Naive B cell (primary cell): ENCODE results near the gene WDR7. TPM values are rescaled to one million over a fixed set of nuclear protein-coding genes. Genes with fewer than 3 reads are reported as not detected.
A peak's percentile ranks its signal among the peaks of the same experiment; 100 is the strongest.

Experiments
- ATAC-seq, 2 donors: fragments of 150-1000 bp; cut with Tn5 transposase; 2 replicates each; pipeline ENCODE4 v1.10.0; 2021; ENCODE audit warnings: low read depth in 2 of 2, mild to moderate bottlenecking in 2 of 2, moderate library complexity in 2 of 2
- DNase-seq: peaks from one replicate; pipeline ENCODE4 v3.0.0; 2022
- H3K27ac Mint-ChIP-seq, 6 donors: one replicate each; pipeline ENCODE4 v1.8.0; 2020 to 2022; ENCODE audit warnings: mild to moderate bottlenecking in 6 of 6, mixed read lengths in 6 of 6, moderate library complexity in 5 of 6, inconsistent platforms in 2 of 6
- H3K27me3 Mint-ChIP-seq, 3 donors: one replicate each; pipeline ENCODE4 v1.8.0; 2021 to 2022; ENCODE audit warnings: mixed read lengths in 3 of 3, mild to moderate bottlenecking in 1 of 3
- H3K36me3 Mint-ChIP-seq, 2 donors: one replicate each; pipeline ENCODE4 v1.8.0; 2020 to 2022; ENCODE audit warnings: mixed read lengths in 2 of 2, inconsistent platforms in 1 of 2, mild to moderate bottlenecking in 1 of 2
- H3K4me1 Mint-ChIP-seq, 3 donors: one replicate each; pipeline ENCODE4 v1.8.0; 2020 to 2022; ENCODE audit warnings: mixed read lengths in 3 of 3, inconsistent platforms in 1 of 3, mild to moderate bottlenecking in 1 of 3, moderate library complexity in 1 of 3
- H3K4me3 Mint-ChIP-seq, 8 donors: one replicate each; pipeline ENCODE4 v1.8.0; 2020 to 2022; ENCODE audit warnings: mild to moderate bottlenecking in 8 of 8, mixed read lengths in 8 of 8, moderate library complexity in 8 of 8, inconsistent platforms in 2 of 8
- H3K9me3 Mint-ChIP-seq, 7 donors: one replicate each; pipeline ENCODE4 v1.8.0; 2020 to 2022; ENCODE audit warnings: mixed read lengths in 7 of 7, mild to moderate bottlenecking in 5 of 7, inconsistent platforms in 2 of 7, moderate library complexity in 1 of 7
- polyA plus RNA-seq, 6 donors: library from polyadenylated mRNA; unstranded; fragments of 300-500 nt; fragmentation: Illumina TruSeq; gene quantifications; one replicate each; pipeline ENCODE4 v1.2.3, GENCODE V29; 2021; ENCODE audit warnings: low read depth in 6 of 6

WDR7 gene
- polyA plus RNA-seq, 6 donors from 2014 or later, result 14.7 to 24.7 (median 21.6) TPM

- H3K27ac Mint-ChIP-seq, result no peak overlapping the region
- H3K36me3 Mint-ChIP-seq, result peaks cover 0 to 8% of the 10 kb centered on the region in 2 donors
Observed at GRCh38 chr18:57073501-57074187, 422.5 kb downstream of the WDR7 start.

GRCh38 chr18:57075716-57076400 lies 424.7 kb downstream of the WDR7 start:
- H3K9me3 Mint-ChIP-seq, result peaks cover 8 to 32% (median 13%) of the 10 kb centered on the region in 7 donors
- H3K4me1 Mint-ChIP-seq, result peaks cover 13 to 37% (median 18%) of the 10 kb centered on the region in 3 donors
- peaks cover 27 to 57% (median 49%) of the 10 kb centered on the region in 3 donors for H3K27me3 Mint-ChIP-seq
- H3K27ac Mint-ChIP-seq, result no peak overlapping the region
- no peak for DNase-seq
- H3K36me3 Mint-ChIP-seq, result peaks cover 6 to 22% of the 10 kb centered on the region in 2 donors
- no peak overlapping the region for H3K4me3 Mint-ChIP-seq
- no peak for ATAC-seq

More at GRCh38 chr18:57073501-57074187, 422.5 kb downstream of the WDR7 start:
- DNase-seq, result no peak
- peaks cover 9 to 38% (median 27%) of the 10 kb centered on the region in 3 donors for H3K27me3 Mint-ChIP-seq
- H3K4me1 Mint-ChIP-seq, result peaks cover 8 to 24% (median 10%) of the 10 kb centered on the region in 3 donors
- ATAC-seq, result no peak
- no peak overlapping the region for H3K4me3 Mint-ChIP-seq
- peaks cover 0 to 15% (median 5%) of the 10 kb centered on the region in 7 donors for H3K9me3 Mint-ChIP-seq

- no peak for DNase-seq
- peaks cover 13 to 37% (median 18%) of the 10 kb centered on the region in 3 donors for H3K4me1 Mint-ChIP-seq
- H3K36me3 Mint-ChIP-seq, result peaks cover 6 to 17% of the 10 kb centered on the region in 2 donors
- ATAC-seq, result no peak
- peak overlapping the region in 4 of 6 donors; percentile 53 to 78 (median 67) for H3K27ac Mint-ChIP-seq
- H3K4me3 Mint-ChIP-seq, result peak overlapping the region in 6 of 8 donors; percentile 5 to 73 (median 55)
- peaks cover 9 to 33% (median 17%) of the 10 kb centered on the region in 7 donors for H3K9me3 Mint-ChIP-seq
- H3K27me3 Mint-ChIP-seq, result peaks cover 41 to 64% (median 62%) of the 10 kb centered on the region in 3 donors
Observed at GRCh38 chr18:57077005-57077765, 426.0 kb downstream of the WDR7 start.

- Mint-ChIP-seq H3K27ac (peak overlapping the region in 5 of 6 donors; percentile 34 to 78 (median 59)), H3K9me3 (peaks cover 12 to 39% (median 17%) of the 10 kb centered on the region in 7 donors), H3K36me3 (peaks cover 6 to 17% of the 10 kb centered on the region in 2 donors), H3K4me3 (peak overlapping the region; percentile 5 to 73 (median 55)), H3K27me3 (peaks cover 48 to 70% (median 65%) of the 10 kb centered on the region in 3 donors), H3K4me1 (peaks cover 13 to 37% (median 18%) of the 10 kb centered on the region in 3 donors)
- ATAC-seq, result peak; percentile 95 to 96
- DNase-seq, result peak; percentile 81
Observed at GRCh38 chr18:57077786-57078552, 426.8 kb downstream of the WDR7 start.

- DNase-seq, result no peak
- H3K9me3 Mint-ChIP-seq, result peaks cover 12 to 44% (median 20%) of the 10 kb centered on the region in 7 donors
- ATAC-seq, result no peak
- peaks cover 13 to 37% (median 18%) of the 10 kb centered on the region in 3 donors for H3K4me1 Mint-ChIP-seq
- H3K4me3 Mint-ChIP-seq, result peak overlapping the region in 3 of 8 donors; percentile 37 to 69 (median 60)
- H3K27ac Mint-ChIP-seq, result no peak overlapping the region
- H3K27me3 Mint-ChIP-seq, result peaks cover 55 to 77% (median 65%) of the 10 kb centered on the region in 3 donors
- H3K36me3 Mint-ChIP-seq, result peaks cover 8 to 20% of the 10 kb centered on the region in 2 donors
Observed at GRCh38 chr18:57078614-57079013, 427.5 kb downstream of the WDR7 start.

- ATAC-seq (no peak), DNase-seq (no peak)
- Mint-ChIP-seq H3K9me3 (peaks cover 18 to 60% (median 27%) of the 10 kb centered on the region in 7 donors), H3K36me3 (peaks cover 14 to 39% of the 10 kb centered on the region in 2 donors), H3K4me1 (peaks cover 31 to 51% (median 35%) of the 10 kb centered on the region in 3 donors), H3K27ac (no peak overlapping the region), H3K4me3 (no peak overlapping the region), H3K27me3 (peaks cover 66 to 80% (median 73%) of the 10 kb centered on the region in 3 donors)
Observed at GRCh38 chr18:57080479-57080878, 429.3 kb downstream of the WDR7 start.

- H3K4me3 Mint-ChIP-seq, result no peak overlapping the region
- no peak for ATAC-seq
- H3K27ac Mint-ChIP-seq, result peak overlapping the region in 1 of 6 donors; percentile 49
- peaks cover 32 to 44% (median 35%) of the 10 kb centered on the region in 3 donors for H3K4me1 Mint-ChIP-seq
- peaks cover 18 to 64% (median 26%) of the 10 kb centered on the region in 7 donors for H3K9me3 Mint-ChIP-seq
- peaks cover 14 to 43% of the 10 kb centered on the region in 2 donors for H3K36me3 Mint-ChIP-seq
- H3K27me3 Mint-ChIP-seq, result peaks cover 78 to 82% (median 79%) of the 10 kb centered on the region in 3 donors
- no peak for DNase-seq
Observed at GRCh38 chr18:57081899-57082298, 430.7 kb downstream of the WDR7 start.

- peaks cover 23 to 29% (median 26%) of the 10 kb centered on the region in 3 donors for H3K4me1 Mint-ChIP-seq
- H3K27me3 Mint-ChIP-seq, result peaks cover 89 to 98% (median 92%) of the 10 kb centered on the region in 3 donors
- H3K36me3 Mint-ChIP-seq, result peaks cover 14 to 43% of the 10 kb centered on the region in 2 donors
- ATAC-seq (no peak), DNase-seq (no peak)
- peaks cover 18 to 64% (median 26%) of the 10 kb centered on the region in 7 donors for H3K9me3 Mint-ChIP-seq
- no peak overlapping the region for H3K27ac Mint-ChIP-seq
- H3K4me3 Mint-ChIP-seq, result peak overlapping the region in 1 of 8 donors; percentile 17
Observed at GRCh38 chr18:57083485-57083884, 432.3 kb downstream of the WDR7 start.

GRCh38 chr18:57084331-57085271 lies 433.4 kb downstream of the WDR7 start:
- H3K27ac Mint-ChIP-seq, result no peak overlapping the region

GRCh38 chr18:57085371-57085770 lies 434.2 kb downstream of the WDR7 start:
- peaks cover 16 to 28% (median 23%) of the 10 kb centered on the region in 3 donors for H3K4me1 Mint-ChIP-seq
- peaks cover 88 to 92% (median 91%) of the 10 kb centered on the region in 3 donors for H3K27me3 Mint-ChIP-seq
- H3K27ac Mint-ChIP-seq, result no peak overlapping the region
- ATAC-seq, result no peak
- H3K36me3 Mint-ChIP-seq, result peaks cover 10 to 31% of the 10 kb centered on the region in 2 donors
- peak overlapping the region in 3 of 8 donors; percentile 4 to 86 (median 39) for H3K4me3 Mint-ChIP-seq
- peaks cover 13 to 55% (median 24%) of the 10 kb centered on the region in 7 donors for H3K9me3 Mint-ChIP-seq
- DNase-seq, result no peak

More at GRCh38 chr18:57084331-57085271, 433.4 kb downstream of the WDR7 start:
- peaks cover 14 to 63% (median 25%) of the 10 kb centered on the region in 7 donors for H3K9me3 Mint-ChIP-seq
- H3K4me1 Mint-ChIP-seq, result peaks cover 18 to 29% (median 23%) of the 10 kb centered on the region in 3 donors
- DNase-seq, result no peak
- H3K27me3 Mint-ChIP-seq, result peaks cover 88 to 92% (median 91%) of the 10 kb centered on the region in 3 donors
- peak overlapping the region in 6 of 8 donors; percentile 0 to 86 (median 49) for H3K4me3 Mint-ChIP-seq
- no peak for ATAC-seq
- H3K36me3 Mint-ChIP-seq, result peaks cover 14 to 39% of the 10 kb centered on the region in 2 donors

GRCh38 chr18:57086163-57086562 lies 435.0 kb downstream of the WDR7 start:
- DNase-seq (no peak), ATAC-seq (no peak)
- peaks cover 90 to 92% (median 92%) of the 10 kb centered on the region in 3 donors for H3K27me3 Mint-ChIP-seq

More at GRCh38 chr18:57086163-57086562, 435.0 kb downstream of the WDR7 start:
- no peak overlapping the region for H3K4me3 Mint-ChIP-seq
- peaks cover 10 to 47% (median 20%) of the 10 kb centered on the region in 7 donors for H3K9me3 Mint-ChIP-seq
- peaks cover 9 to 26% of the 10 kb centered on the region in 2 donors for H3K36me3 Mint-ChIP-seq
- peaks cover 16 to 28% (median 23%) of the 10 kb centered on the region in 3 donors for H3K4me1 Mint-ChIP-seq
- H3K27ac Mint-ChIP-seq, result no peak overlapping the region
